Measurements from ENCODE around the gene DRD2. TPM values are rescaled to one million over a fixed set of nuclear protein-coding genes. Genes with fewer than 3 reads are reported as not detected.

Gene DRD2
- total RNA-seq, 1 donor from 2014 or later: not detected

DNA sequence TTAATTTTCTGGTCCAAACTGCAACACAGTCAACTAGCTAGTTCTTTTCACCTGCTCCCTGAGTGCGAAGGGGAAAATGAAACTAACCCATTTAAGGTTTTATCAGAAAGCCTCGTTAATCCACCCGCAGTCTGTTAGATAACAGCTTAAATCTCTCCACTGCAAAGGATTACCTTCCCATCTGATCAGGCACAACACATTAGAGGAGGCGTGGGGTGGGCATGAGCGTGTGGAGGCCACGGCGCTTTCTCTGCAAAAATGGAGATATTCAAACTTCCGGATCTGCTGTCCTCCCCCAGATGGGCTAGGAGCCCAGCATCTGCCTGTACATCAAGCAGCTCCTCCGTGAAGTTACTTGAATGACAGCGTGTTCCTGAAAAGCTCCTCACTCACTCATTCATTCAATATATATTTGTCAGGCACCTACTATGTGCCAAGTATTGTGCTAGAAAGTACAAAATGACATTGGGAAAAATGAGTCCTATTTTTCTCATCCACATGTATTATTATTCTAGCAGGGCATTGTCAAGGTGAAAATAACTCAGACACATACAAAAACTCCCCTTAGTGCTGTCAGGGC is 101.1 kb downstream of the DRD2 start:
- H3K27ac Mint-ChIP-seq: no peak overlapping the region
- H3K4me1 Mint-ChIP-seq: no peaks in the 10 kb centered on the region
- H3K36me3 Mint-ChIP-seq (ENCODE audit: low read depth): no peaks in the 10 kb centered on the region

DNA sequence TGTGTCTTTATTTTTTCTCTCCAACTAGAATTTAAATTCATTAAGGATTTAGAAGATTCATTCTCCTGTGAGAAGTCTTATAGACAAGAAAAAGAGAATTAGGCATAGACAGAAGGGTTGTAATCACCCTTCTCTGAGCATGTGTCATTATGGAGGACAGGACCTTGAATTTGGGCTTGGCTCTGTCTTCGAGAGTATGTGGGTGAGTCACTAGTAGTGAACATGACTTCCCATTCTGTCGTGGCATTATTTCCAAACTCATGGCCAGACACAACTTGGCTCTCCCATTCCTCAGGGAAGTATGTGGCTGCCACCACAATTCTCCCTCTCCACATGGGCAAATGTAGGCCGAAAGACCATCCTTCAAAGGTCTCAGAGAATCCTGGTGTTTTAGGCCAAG is 101.9 kb downstream of the DRD2 start:
- Mint-ChIP-seq H3K27ac (no peak overlapping the region), H3K36me3 (ENCODE audit: low read depth) (no peaks in the 10 kb centered on the region), H3K4me1 (no peaks in the 10 kb centered on the region), H3K27me3 (peaks cover 2% of the 10 kb centered on the region), H3K4me3 (no peak overlapping the region), H3K9me3 (no peaks in the 10 kb centered on the region)
- no peak for DNase-seq
- intact Hi-C loops (cut with micrococcal nuclease): no loop called here

More for the DNA sequence above, 101.1 kb downstream of the DRD2 start:
- Mint-ChIP-seq H3K9me3 (no peaks in the 10 kb centered on the region), H3K27me3 (peaks cover 2% of the 10 kb centered on the region), H3K4me3 (no peak overlapping the region)
- intact Hi-C loops (cut with micrococcal nuclease): no loop called here
- DNase-seq: no peak

DNA sequence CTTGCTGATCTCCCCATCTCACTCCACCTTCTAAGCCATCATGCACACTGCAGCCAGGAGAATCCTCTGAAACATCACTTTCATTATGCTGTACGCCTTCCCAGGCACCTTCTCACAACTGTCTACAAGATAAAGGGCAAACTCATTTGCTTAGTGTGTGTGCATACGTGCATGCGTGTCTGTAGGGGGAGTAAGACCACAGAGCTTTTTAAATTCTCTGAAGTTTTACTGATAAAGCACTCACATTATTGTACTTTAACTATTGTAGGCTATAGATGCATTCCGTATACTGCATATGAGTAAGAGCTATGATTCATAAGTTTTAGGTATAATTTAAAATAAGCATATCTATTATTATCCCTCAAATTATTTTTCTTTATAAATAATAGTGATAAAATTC is 102.9 kb downstream of the DRD2 start:
- Mint-ChIP-seq H3K4me3 (no peak overlapping the region), H3K36me3 (ENCODE audit: low read depth) (no peaks in the 10 kb centered on the region), H3K27me3 (peaks cover 2% of the 10 kb centered on the region), H3K4me1 (no peaks in the 10 kb centered on the region), H3K9me3 (no peaks in the 10 kb centered on the region), H3K27ac (no peak overlapping the region)
- DNase-seq: no peak
- intact Hi-C loops (cut with micrococcal nuclease): no loop called here

DNA sequence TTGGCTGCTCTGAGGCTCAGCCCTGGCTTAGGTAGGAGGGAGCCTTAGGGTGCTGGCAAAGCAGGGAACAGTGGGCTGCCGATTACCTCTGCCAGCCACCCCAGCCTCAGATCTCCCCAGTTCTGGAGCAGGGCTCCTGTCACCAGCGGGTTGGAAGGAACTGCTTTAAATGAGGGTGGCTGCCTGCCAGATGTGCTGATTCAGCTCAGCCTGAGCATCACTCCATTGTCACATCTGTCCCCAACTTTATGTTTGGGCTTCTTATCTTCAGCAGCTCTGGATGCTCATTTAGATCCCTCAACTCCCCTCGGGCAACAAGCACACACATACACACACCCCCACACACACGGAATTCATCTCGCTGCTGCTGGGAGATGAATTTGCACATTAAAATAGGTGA is 104.6 kb downstream of the DRD2 start:
- intact Hi-C loops (cut with micrococcal nuclease): no loop called here
- no peaks in the 10 kb centered on the region for H3K9me3 Mint-ChIP-seq
- no peak for DNase-seq
- no peak overlapping the region for H3K27ac Mint-ChIP-seq
- peaks cover 4% of the 10 kb centered on the region for H3K4me1 Mint-ChIP-seq
- H3K36me3 Mint-ChIP-seq (ENCODE audit: low read depth): no peaks in the 10 kb centered on the region
- no peak overlapping the region for H3K4me3 Mint-ChIP-seq
- no peaks in the 10 kb centered on the region for H3K27me3 Mint-ChIP-seq

DNA sequence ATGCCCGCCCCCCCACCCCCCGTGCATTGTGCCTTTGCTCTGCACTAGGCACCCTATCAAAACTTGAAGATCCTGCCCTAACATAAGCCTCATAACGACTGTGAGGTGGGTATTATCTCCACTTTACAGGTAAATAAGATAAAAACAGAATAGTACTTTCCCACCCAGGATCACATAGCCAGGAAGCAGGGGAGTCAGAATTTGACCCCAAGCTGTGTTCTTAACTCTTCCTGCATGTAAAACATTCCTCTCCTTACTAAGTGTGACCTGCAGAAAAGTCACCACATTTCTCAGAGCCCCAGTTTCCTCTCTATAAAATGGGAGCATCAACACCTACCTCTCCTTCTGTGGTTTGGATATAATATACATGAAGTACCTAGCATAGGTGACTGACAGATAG is 105.8 kb downstream of the DRD2 start:
- H3K27me3 Mint-ChIP-seq: no peaks in the 10 kb centered on the region
- no peak overlapping the region for H3K4me3 Mint-ChIP-seq
- H3K9me3 Mint-ChIP-seq: no peaks in the 10 kb centered on the region
- DNase-seq: no peak
- no peaks in the 10 kb centered on the region for H3K36me3 Mint-ChIP-seq (ENCODE audit: low read depth)
- intact Hi-C loops (cut with micrococcal nuclease): no loop called here
- H3K4me1 Mint-ChIP-seq: peaks cover 4% of the 10 kb centered on the region
- H3K27ac Mint-ChIP-seq: no peak overlapping the region

DNA sequence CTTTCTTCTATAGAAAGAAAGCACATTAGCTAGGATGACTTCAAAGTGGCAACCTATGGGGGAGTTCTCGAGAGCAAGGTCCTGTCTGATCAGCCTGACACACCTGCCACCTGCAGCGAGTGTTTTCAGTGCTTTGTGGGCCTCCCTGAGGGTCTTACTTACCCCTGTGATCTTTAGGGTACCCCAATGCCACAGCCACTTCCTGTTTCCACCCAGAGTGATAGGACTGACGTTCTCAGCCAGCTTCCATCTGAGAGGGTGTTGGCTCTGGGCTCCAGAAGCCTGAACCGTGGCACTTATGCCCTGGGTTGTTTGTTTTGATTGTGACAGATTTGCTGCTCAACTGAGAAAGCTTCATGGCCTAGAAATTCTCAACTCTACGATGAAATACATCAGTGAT is 109.3 kb downstream of the DRD2 start:
- intact Hi-C loops (cut with micrococcal nuclease): no loop called here
- no peak overlapping the region for H3K27ac Mint-ChIP-seq
- no peaks in the 10 kb centered on the region for H3K9me3 Mint-ChIP-seq
- H3K36me3 Mint-ChIP-seq (ENCODE audit: low read depth): no peaks in the 10 kb centered on the region
- H3K4me3 Mint-ChIP-seq: no peak overlapping the region
- H3K4me1 Mint-ChIP-seq: peaks cover 4% of the 10 kb centered on the region
- no peaks in the 10 kb centered on the region for H3K27me3 Mint-ChIP-seq
- DNase-seq: no peak

DNA sequence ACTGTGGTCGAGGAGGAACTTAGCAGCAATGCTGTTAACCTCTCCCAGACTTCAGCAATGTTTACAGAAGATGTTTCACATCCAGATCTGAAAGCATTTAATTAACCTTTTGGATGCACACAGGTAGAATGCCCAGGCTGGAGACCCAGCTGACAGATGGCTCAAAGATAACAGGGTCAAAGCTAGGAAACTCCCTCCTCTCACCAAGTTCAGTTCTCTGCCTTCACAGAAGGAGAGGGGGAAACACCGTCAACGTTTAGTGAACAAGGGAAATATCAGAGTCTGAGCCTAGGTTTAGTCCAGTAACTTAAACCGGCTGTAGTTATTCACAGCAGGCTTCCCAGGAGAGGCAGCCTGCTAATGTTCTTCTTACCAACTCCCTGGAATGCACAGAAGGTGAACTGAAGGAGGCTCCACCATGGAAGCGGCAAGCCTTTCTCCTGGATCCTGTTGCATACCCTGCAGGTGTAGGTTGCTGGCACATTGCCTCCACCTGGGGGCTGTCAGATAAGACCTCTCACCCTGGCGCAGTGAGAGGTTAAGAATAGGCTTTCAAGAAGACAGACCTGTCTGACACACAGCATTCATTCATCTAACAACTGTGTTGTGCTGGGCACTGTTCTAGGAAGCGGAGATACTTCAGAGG is 111.1 kb downstream of the DRD2 start:
- Mint-ChIP-seq H3K27me3 (no peaks in the 10 kb centered on the region), H3K27ac (no peak overlapping the region), H3K4me3 (no peak overlapping the region), H3K36me3 (ENCODE audit: low read depth) (no peaks in the 10 kb centered on the region), H3K4me1 (peaks cover 4% of the 10 kb centered on the region), H3K9me3 (no peaks in the 10 kb centered on the region)
- intact Hi-C loops (cut with micrococcal nuclease): no loop called here
- no peak for DNase-seq

DNA sequence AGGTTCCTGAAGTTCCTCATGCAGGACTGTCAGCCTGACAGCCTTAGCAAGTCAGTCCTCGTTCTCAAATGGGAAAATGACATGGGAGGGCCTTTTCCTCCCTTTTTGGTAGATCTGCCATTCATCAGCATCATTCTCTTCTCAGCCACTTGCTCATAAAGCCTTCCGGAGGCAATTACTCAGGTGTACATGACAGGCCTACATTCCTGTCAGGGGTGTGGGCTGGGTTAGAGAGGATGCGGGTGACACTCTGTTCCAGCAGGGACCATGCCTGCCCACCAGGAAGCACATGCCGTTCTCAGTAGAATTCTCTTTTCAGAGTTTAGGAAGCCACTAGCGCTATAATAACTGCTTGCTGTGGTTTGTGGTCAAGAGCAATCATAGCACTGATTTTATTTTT is 111.8 kb downstream of the DRD2 start:
- peaks cover 4% of the 10 kb centered on the region for H3K4me1 Mint-ChIP-seq
- no peaks in the 10 kb centered on the region for H3K27me3 Mint-ChIP-seq
- no peak overlapping the region for H3K4me3 Mint-ChIP-seq
- intact Hi-C loops (cut with micrococcal nuclease): no loop called here
- no peak for DNase-seq
- H3K36me3 Mint-ChIP-seq (ENCODE audit: low read depth): no peaks in the 10 kb centered on the region
- H3K27ac Mint-ChIP-seq: no peak overlapping the region
- H3K9me3 Mint-ChIP-seq: no peaks in the 10 kb centered on the region

Other genes starting within 250 kb of the DRD2 start
- 5.3 and 9.2 TPM in 2 replicates for gene TTC12, start 160.8 kb downstream of the DRD2 start, total RNA-seq
- gene ANKK1, start 87.6 kb downstream of the DRD2 start, total RNA-seq: not detected in 2 replicates
- gene TMPRSS5, start 230.9 kb upstream of the DRD2 start, total RNA-seq: 1.2 and 2.6 TPM in 2 replicates